ENCODE measurements around the gene EEF1AKMT1.
A peak's percentile ranks its signal among the peaks of the same experiment; 100 is the strongest.

EEF1AKMT1 gene

GRCh38 chr13:20772401-20773131, 1.2 kb downstream of the EEF1AKMT1 start:
- peak in 1 of 2 donors; percentile 26 for DNase-seq (ENCODE audit: low read depth in 2 of 2)
- TF ChIP-seq CTCF (IDR thresholded peaks at IDR 0.05; ENCODE audit: low read depth, low read length), result no peak
- H3K4me3 ChIP-seq (replicated peaks in 1 of 2; ENCODE audit: low read depth in 2 of 2, low read length in 2 of 2), result peak overlapping the region; percentile 59 to 66

GRCh38 chr13:20769834-20770233, 3.9 kb downstream of the EEF1AKMT1 start:
- H3K4me3 ChIP-seq (replicated peaks in 1 of 2; ENCODE audit: low read depth in 2 of 2, low read length in 2 of 2), result no peak overlapping the region
- no peak for DNase-seq (ENCODE audit: low read depth in 2 of 2)
- no peak for TF ChIP-seq CTCF (IDR thresholded peaks at IDR 0.05; ENCODE audit: low read depth, low read length)

- no peak for TF ChIP-seq CTCF (IDR thresholded peaks at IDR 0.05; ENCODE audit: low read depth, low read length)
- DNase-seq (ENCODE audit: low read depth in 2 of 2), result peak in 1 of 2 donors; percentile 2
- H3K4me3 ChIP-seq (replicated peaks in 1 of 2; ENCODE audit: low read depth in 2 of 2, low read length in 2 of 2), result no peak overlapping the region
Observed at GRCh38 chr13:20769091-20769490, 4.7 kb downstream of the EEF1AKMT1 start.

GRCh38 chr13:20767309-20767943, 6.3 kb downstream of the EEF1AKMT1 start:
- no peak overlapping the region for H3K4me3 ChIP-seq (replicated peaks in 1 of 2; ENCODE audit: low read depth in 2 of 2, low read length in 2 of 2)
- no peak for DNase-seq (ENCODE audit: low read depth in 2 of 2)
- TF ChIP-seq CTCF (IDR thresholded peaks at IDR 0.05; ENCODE audit: low read depth, low read length), result no peak

- no peak for DNase-seq (ENCODE audit: low read depth in 2 of 2)
- no peak overlapping the region for H3K4me3 ChIP-seq (replicated peaks in 1 of 2; ENCODE audit: low read depth in 2 of 2, low read length in 2 of 2)
- no peak for TF ChIP-seq CTCF (IDR thresholded peaks at IDR 0.05; ENCODE audit: low read depth, low read length)
Observed at GRCh38 chr13:20760872-20761271, 12.9 kb downstream of the EEF1AKMT1 start.

GRCh38 chr13:20754009-20754408, 19.8 kb downstream of the EEF1AKMT1 start:
- H3K4me3 ChIP-seq (replicated peaks in 1 of 2; ENCODE audit: low read depth in 2 of 2, low read length in 2 of 2), result no peak overlapping the region
- no peak for DNase-seq (ENCODE audit: low read depth in 2 of 2)
- no peak for TF ChIP-seq CTCF (IDR thresholded peaks at IDR 0.05; ENCODE audit: low read depth, low read length)
